ENCODE data around the gene ATP5ME. TPM values are rescaled to one million over a fixed set of nuclear protein-coding genes. Genes with fewer than 3 reads are reported as not detected.

Gene ATP5ME
- total and polyA plus RNA-seq, 2 of the 13 experiments (the other 11 are each of a cell fraction or from before 2014, with no cell fraction given) = 305 to 753 TPM

- TF ChIP-seq RARA (CRISPR knock-in tag; IDR thresholded peaks at IDR 0.05) = peak; percentile 59
- TF ChIP-seq PBX3 (CRISPR knock-in tag; IDR thresholded peaks at IDR 0.05; ENCODE audit: borderline replicate concordance) = no peak
- no peak for TF ChIP-seq CC2D1A (CRISPR knock-in tag; IDR thresholded peaks at IDR 0.05)
- TF ChIP-seq TEF (CRISPR knock-in tag; IDR thresholded peaks at IDR 0.05) = no peak
- peak; percentile 44; the same call in 1 of the 2 replicates for TF ChIP-seq PHF8 (CRISPR knock-in tag; IDR thresholded peaks at IDR 0.05)
- no peak for TF ChIP-seq ZBTB1 (CRISPR knock-in tag; IDR thresholded peaks at IDR 0.05; ENCODE audit: borderline replicate concordance)
- TF ChIP-seq SNRNP70 (IDR thresholded peaks at IDR 0.05; ENCODE audit: low read depth, low read length) = no peak
- peak; percentile 66 for TF ChIP-seq ZNF263 (CRISPR knock-in tag; IDR thresholded peaks at IDR 0.05)
- peak; percentile 40; the same call in 1 of the 2 replicates for TF ChIP-seq ZBTB43 (CRISPR knock-in tag; conservative IDR thresholded peaks at IDR 0.05)
- peak; percentile 13; the same call in 1 of the 2 replicates for TF ChIP-seq THAP9 (CRISPR knock-in tag; IDR thresholded peaks at IDR 0.05; ENCODE audit: borderline replicate concordance)
- TF ChIP-seq ZNF619 (CRISPR knock-in tag; IDR thresholded peaks at IDR 0.05) = 0 out of 2 replicates have a peak, but pooled peaks have one; percentile 13
- peak; percentile 64; the same call in 1 of the 2 replicates for TF ChIP-seq ZNF230 (CRISPR knock-in tag; IDR thresholded peaks at IDR 0.05)
- no peak for TF ChIP-seq MAF1 (CRISPR knock-in tag; IDR thresholded peaks at IDR 0.05; ENCODE audit: borderline replicate concordance)
- no peak for TF ChIP-seq NFE2L2 (IDR thresholded peaks at IDR 0.05; ENCODE audit: low read length)
- no peak for TF ChIP-seq ZNF577 (CRISPR knock-in tag; IDR thresholded peaks at IDR 0.05; ENCODE audit: borderline replicate concordance, low read depth)
- TF ChIP-seq GPN1 (CRISPR knock-in tag; IDR thresholded peaks at IDR 0.05; ENCODE audit: borderline replicate concordance) = no peak
- no peak for TF ChIP-seq MAZ (IDR thresholded peaks at IDR 0.05; ENCODE audit: borderline replicate concordance, low read depth, low read length)
- TF ChIP-seq MAZ (CRISPR knock-in tag; IDR thresholded peaks at IDR 0.05; ENCODE audit: low read depth) = 0 out of 2 replicates have a peak, but pooled peaks have one; percentile 10
- no peak for TF ChIP-seq NFYC (CRISPR knock-in tag; IDR thresholded peaks at IDR 0.05)
- no peak for TF ChIP-seq ZNF879 (CRISPR knock-in tag; IDR thresholded peaks at IDR 0.05)
- TF ChIP-seq ZNF589 (CRISPR knock-in tag; conservative IDR thresholded peaks at IDR 0.05) = no peak
- no peak for TF ChIP-seq ZNF101 (CRISPR knock-in tag; IDR thresholded peaks at IDR 0.05; ENCODE audit: borderline replicate concordance, low read depth)
- TF ChIP-seq ZNF121 (CRISPR knock-in tag; IDR thresholded peaks at IDR 0.05) = peak; percentile 94
Observed at GRCh38 chr4:687048-687970, 13.2 kb upstream of the ATP5ME start (continued).

Data from HepG2 (cell line).